NCI-H1417 (cell line): ENCODE results near the gene MATCAP1.

Source experiments
- DNase-seq, 3 experiments: peaks; one replicate each; lab custom pipeline; 2025; lab: John Stamatoyannopoulos, UW

Gene MATCAP1

DNA sequence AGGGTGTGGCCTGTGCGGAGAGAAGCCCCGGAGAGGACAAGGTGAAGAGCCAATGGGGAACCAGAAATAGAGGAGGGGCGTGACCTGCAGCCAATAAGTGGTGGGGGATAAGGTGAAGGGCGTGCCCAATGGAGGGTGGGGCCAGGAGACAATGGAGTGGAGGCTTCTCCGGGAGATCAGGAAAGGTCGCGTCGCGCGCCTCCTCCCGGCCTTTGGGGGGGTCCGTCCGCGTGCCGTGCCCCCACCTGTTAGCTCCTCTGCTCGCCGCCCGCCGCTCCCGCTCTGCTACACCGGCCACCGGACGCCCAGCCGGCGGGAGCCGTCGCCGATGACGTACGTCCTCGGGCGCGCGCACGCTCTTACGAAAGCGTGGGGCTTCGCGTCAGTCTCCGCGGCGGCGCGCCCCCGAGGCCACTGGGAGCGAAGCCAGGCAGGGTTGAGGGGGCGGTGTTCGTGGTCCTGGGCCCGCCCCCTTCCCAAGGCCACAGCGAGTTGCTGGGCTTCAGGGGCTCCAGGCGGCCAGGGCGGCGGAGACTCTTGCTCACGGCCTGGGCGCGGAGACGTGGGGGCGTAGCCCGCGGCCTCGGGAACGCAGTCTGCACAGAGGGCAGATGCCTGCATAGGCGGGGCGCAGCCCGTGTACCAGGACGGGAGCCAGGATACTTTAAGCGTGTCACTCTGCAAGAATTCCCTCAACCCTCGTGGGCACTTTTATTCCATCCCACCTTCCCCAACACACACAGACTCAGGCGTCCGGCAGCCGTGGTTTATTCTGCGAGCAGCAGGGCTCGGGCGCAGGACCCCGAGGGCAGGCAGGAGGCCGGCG, at the start of gene MATCAP1:
Gene MATCAP1 (minus strand): TSS at position 337 of the 826 bp plus-strand sequence. CDS start 3,353 bp downstream, outside the sequence.
- peak; percentile 92 to 98 (median 97) for DNase-seq

DNA sequence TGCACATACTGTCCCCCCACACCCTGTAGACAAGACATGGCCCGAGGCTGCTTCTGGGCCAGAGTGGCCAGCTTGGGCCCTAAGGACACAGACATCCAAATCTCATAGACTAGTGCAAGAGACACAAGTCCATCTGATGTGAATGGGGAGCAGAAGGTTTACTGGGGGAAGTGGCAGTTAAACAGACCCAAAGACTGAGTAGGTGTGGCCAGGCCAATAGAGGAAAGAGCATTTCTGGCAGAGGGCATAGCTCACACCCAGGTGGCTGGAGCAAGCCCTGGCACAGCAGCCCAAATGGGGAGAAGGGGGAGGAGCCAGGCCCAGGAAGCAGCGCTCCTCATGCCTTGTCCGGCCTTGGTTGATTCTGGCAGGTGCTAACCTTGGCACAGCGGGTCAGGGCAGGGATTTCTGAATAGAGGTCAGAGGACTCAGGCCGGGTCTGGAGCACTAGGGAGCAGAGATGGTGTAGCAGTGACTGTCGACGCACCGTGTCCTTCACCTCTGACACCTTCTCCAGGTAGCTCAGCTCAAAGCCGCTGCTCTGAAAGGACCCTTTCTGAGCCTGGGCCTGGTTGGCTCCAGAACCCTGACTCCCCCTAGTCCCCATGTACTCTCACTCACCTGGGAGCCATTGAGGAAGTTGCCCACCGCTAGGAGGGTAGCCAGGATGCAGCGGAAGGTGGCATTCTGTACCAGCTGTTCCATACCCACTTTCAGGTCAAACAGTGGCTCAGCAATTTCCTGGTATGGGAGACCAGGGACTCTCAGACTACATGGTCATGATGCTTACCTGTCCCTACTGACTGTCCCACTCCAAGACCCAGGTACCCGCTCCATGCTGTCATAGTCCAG, 47.3 kb upstream of the MATCAP1 start:
- DNase-seq = no peak

DNA sequence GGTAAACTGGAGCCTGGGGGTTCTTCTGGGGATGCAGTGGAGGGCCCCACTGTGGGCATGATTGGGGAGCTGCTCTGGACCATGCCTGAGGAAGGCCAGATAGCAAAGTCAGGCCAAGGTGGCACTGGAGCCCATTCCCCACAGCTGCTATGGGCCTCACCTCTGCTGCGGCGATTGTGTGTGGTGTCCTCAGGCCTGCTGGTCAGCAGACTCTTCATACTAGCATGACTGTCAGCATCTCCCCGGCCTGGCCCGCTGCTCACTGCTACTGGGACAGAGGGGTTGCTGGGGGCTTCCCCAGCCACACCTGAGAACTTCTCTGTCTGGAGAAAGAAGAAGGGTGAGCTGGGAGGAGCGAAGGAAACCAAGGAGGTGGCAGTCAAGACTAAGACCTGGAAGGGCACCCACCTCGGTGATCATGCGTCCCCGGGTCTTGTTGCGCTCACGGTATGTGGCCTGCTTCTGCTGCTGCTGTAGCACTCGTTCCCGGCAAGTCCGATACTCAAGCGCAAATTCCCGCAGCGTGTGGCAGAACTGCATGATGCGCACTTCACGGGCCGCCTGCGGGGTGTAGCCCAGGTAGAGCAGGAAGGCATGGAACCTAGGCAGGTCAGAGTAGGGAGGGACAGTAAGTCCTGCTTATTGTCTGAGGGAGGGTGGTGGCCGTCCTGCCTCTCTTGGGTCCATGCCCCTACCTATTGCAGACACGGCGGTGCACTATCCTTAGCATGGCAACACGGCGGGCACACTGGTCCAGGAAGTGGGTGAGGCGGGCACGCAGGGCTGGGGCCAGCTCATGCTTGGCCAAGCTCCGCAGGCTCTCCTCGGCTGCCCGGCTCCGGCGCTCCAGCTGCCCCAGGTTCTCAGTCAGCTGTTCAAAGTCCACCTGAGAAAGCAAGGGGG, 46.4 kb upstream of the MATCAP1 start:
- DNase-seq = no peak

DNA sequence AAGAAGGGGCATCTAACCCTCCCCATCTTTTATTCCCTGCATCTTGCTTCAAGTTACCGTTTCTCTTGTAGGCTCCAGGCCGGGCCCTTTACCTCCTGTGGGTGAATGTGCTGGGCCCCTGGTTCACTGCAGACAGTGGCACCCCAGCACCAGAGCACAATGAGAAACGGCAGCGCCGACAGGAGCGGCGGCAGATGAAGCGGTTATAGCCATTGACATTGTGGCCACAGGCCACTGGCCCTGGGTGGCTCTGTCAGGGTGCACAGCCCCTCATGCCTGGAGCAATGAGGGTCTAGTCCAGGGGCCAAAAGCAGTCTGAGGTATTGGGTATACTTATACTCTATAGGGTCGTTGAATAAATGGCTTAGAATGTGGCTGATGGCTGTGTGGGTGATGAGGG, 45.1 kb upstream of the MATCAP1 start:
- DNase-seq = no peak

DNA sequence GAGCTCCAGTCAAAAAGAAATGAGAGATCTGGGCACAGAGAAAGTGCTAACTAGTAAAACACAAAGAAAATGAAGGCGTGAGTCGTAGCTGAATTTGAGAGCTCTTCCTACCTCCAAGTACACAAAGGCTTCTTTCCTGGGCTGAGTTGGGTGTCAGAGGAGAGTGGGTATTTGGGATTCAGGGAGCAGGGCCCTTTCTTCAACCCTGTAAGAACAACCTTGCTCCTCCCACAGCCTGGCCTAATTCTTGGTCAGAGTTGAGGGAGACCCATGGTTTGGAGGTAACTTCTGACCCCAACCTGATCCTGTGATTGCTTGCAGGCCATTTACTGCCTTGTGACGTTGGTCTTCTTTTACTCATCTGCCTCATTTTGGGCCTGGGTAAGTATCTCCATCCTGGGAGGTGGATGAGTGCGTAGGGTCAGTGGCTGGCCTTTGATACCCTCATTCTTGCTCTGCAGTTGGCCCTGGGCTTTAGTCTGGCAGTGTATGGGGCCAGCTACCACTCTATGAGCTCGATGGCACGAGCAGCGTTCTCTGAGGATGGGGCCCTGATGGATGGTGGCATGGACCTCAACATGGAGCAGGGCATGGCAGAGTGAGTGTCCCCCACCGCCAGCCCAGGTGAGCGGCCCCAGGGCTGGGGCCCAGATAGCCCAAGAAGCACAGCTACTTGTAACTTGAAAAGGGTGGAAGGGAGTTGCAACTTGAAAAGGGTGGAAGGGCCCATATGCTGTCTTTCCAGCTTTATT, 44.4 kb upstream of the MATCAP1 start:
- DNase-seq = no peak

DNA sequence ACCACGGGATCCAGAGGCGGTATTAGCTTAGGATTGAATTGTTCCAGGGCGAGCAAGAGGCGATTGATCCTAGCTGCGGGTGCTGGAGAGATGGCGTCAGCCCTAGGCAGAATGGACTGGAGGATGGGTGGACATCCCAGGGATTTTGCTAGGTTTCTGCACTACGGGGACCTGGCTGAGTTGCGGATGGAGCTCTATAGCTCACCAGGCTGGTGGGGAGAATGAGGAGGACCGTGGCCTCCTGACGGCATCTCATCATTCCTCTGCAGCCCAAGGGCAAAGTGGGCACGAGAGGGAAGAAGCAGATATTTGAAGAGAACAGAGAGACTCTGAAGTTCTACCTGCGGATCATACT, 43.8 kb upstream of the MATCAP1 start:
- DNase-seq = no peak

DNA sequence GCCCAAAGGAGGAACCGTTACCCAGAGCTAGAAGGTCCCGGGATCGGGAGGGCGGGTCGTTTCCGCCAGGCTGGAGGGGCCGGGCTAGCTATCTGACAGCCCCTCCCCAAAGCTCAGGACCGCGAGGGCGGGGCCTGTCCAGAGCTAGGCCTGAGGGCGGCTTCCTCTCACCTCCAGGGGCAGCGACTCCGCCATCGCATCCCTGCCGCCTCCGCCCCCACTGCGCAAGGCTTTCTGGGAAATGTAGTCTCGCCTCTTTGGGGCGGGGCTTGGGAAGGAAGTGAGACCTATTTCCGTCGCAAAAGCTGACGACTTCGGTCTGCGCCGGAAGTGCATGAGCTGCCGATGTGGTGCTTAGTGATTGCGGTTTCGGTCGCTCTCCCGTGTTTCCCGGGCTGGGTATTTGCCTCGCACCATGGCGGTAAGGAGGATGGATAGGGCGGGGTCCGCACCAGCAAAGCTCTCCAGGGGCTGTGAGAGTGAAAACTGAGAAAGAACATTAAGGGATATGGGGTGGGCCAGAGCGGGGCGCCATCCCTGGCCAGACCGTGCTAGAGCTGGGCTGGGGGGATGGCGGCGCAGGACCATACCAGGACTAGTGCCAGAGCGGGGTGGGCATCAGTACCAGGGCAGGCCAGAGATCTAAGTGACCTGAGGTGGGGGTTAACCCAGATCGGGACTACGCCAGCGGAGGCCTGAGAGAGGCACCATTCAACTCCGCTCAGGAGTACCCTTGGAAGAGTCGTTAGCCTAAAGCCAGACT, 43.2 kb upstream of the MATCAP1 start, which contains the start of gene TMEM208:
Gene TMEM208 (plus strand): TSS at position 327 of the 763 bp plus-strand sequence. CDS start 89 bp downstream, at position 416.
- peak; percentile 95 to 98 (median 95) for DNase-seq

DNA sequence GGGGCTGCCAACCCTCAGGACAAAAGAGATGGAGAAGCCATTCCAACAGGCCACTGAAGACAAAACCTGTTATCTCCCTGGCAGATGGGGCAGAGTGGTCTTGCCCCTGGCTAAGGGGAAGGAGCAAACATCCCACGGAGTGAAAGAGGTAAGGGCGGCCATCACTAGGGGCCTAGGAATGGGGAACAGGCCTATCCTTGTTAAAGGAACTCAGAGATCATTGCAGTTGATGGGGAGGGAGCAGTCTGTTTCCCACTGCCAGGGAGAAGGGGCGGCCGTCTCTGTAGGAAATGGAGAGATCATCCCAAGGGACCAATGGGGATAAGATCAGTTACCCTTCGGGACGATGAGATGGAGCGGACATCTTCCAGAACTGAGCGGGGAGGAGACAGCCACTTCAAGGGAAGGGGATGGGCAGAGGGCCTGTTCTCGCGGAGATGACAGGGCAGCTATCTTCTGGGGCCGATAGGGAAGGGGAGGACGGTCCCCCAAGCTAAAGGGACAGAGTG, 42.6 kb upstream of the MATCAP1 start:
- DNase-seq = no peak

DNA sequence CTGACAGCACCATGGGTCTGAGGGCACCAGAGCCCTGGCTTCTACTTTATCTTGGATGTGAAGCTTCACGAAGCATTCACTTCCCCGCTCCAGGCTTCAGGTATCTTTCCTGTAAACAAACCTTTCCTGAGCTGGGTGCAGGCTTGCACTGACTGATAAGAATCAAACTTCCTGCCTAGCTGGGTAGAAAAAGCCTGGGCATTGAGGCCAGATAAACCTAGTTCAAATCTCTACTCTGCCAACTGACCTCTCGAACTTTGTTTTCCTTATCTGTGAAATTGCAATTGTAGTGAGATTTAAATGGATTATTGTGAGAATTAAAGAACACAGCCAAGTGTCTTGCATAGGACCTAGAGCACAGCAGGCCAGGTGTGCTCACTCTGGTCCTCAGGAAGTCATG, 40.2 kb upstream of the MATCAP1 start:
- DNase-seq = no peak

DNA sequence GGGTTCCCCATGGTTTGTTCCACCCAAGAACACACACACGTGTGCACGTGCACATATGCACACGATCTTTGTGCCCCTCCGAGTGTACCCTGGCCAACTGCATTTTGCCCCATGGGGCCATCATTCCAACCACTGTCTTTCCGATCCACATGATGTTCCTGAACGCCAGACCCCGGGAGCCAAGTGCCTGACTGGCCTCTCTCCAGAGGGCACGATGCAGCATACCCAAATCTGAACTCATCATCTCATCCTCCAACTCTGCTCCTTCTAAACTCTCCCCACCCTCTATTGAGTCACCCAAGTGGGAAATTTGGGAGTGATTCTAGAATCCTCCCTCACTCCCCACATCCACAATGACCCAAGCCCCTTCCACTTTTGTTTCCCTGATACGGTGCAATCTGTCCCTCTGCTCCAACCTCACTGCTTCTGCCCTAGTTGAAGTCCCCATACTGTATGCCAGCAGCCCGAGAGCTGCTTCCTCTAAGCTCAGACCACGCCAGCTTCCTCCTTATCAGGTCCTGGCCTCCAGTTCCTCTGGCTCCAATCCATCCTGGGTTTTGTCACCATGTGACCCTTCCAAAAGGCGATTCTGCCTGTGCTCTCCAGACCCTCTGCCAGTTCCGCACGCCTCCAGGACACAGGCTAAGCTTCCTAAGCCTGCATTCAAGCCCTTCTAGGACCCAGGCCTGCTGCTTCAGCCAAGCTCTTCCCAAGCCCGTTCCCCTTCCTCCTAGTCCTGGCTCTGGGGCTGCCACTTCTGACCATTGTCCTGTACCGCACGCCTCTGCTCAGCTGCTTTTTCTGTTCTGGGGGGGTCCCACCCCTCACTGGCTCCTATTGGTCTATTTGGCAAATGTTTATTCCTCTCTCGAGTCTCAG, 33.1 kb upstream of the MATCAP1 start:
- no peak for DNase-seq

DNA sequence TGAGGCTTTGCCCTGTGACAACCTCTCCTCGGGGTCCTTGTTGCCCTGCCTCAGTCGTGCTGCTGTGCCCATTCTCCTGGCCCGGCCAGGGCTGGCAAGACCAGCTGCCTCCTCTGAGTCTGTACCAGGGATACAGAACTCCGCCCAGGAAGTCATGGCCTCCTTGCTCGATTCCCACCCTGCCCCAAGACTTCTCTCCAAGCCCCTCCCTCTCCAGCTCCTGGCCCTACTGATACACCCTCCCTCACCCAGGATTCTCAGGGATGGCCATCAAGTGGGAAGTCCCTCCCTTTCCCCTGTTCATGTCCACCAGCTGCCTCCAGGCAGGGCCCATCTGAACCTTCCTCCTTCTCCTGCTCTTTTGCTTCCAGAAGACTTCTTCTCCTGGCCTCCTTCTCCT, 31.9 kb upstream of the MATCAP1 start:
- DNase-seq = no peak

DNA sequence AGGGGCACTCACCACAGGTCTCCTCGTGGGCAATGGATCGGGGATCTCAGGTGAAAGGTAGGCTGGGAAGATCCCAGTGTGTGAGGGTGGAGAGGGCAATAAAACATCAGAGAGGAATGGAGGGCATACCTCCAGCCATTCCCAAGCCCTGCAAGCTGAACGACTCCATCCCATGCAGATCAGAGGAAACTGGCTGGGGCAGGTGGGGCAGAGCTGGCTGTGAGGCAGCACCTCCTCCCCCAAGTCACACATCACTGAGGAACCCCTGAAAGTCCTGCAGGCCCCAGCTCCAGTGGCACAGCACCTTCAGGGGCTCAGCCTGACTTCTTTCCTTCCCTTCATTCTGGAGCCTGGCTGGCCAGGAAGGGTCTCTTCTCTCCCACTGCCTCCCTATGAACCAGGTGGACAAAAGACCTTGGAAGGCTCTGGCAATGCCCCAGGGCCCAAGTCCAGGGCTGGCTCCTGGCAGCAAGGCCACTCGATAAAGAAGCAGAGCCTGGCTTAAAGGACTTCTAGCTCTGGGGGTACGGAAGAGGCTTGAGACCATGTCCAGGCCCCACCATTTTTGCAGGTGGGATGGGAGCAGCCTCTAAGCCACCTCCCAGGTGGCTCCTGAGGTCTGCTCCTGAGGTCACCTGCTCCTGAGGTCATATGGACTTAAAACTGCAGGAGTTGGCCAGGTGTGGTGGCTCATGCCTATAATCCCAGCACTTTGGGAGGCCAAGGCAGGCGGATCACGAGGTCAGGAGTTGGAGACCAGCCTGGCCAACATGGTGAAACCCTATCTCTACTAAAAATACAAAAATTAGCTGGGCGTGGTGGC, 29.6 kb upstream of the MATCAP1 start:
- no peak for DNase-seq

DNA sequence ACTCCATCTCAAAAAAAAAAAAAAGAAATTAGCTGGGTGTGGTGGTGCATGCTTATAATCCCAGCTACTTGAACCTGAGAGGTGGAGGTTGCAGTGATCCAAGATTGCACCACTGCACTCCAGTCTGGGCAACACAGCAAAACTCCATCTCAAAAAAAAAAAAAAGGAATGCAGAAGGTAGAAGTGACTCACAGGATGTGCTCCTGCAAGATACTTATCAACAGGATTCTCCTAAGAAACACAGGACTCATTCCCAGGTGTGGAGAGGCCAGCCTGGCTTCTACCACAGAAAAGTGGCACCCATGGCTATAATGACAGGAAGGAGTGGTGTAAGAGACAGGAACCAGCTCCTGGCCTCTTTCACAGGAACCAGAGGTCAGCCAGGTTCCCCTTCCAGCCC, 29.0 kb upstream of the MATCAP1 start:
- no peak for DNase-seq

DNA sequence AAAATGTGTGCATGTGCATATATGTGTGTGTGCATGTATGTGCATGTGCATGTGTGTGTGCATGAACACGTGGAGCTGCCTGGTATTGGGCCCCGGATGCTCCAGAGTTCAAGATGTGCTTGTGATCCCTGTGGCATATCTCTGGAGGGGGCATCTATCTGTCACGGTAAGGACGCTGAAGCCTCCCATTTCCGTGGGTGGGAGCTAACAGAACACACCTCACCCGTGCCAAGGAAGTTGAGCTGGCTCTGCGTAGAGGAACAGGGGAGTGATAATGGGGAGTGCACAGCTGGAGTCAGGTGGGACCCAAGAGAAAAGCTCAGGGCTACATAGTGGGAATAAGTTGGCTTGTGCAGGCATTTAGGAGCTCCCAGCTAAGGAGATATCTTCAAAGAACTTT, 27.9 kb upstream of the MATCAP1 start:
- no peak for DNase-seq

DNA sequence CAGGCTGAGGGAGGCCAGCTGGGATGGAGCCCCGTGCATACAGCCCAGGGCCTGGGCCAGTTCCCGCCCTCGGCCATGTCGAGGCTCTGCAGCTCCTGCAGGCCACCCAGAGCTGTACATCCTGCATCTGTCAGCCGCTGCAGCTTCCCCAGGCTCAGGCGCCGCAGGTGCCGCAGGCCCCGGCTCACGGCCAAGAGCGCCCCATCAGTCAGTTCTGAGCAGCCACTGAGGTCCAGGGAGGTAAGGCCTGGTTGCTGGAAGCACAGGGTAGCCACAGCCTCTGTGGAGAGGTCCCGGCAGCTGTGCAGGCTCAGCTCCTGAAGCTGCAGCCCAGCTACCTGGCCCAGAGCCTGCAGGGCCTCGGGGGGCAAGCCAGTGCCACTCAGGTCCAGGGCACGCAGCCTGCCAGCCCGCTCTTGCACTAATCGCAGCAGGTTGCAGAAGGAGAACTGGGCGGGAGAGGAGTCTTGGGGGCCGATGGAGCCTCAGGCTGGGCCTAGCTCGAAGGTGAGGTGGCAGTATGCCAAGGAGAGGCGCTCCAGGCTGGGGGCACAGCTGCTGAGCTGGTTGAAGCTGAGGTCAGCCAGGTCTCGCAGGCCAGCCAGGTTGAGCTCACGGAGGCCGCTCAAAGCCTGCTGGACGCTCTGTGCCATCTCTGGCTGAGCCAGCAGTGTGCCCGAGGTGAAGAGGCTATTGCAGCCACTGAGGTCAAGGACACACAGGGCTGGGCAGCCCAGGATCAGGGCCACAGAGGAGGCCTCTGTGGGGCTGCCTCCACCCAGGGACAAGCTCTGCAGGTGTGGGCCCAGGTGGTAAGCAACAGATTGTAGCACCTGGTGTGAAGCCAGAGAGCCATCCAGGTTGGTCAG, 26.5 kb upstream of the MATCAP1 start:
- no peak for DNase-seq

DNA sequence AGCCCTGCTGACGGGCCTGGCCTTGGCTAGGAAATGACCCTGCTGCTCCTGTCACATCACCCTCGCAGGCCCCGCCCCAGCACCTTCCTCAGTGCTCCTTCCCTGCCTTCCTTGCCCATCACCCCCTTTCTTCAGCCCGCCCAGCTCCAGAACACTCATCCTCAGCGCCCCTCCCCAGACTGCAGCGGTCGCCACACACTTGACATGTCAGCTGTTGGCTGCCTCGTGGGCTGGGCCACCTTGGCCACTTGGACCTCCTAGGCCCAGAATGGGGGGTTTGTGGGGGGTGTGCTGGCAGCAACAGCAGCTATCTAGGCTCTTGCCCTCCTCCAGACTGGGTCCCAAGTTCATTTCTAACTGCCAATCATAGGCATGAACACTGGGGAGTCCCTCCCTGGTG, 25.8 kb upstream of the MATCAP1 start:
- DNase-seq = no peak

DNA sequence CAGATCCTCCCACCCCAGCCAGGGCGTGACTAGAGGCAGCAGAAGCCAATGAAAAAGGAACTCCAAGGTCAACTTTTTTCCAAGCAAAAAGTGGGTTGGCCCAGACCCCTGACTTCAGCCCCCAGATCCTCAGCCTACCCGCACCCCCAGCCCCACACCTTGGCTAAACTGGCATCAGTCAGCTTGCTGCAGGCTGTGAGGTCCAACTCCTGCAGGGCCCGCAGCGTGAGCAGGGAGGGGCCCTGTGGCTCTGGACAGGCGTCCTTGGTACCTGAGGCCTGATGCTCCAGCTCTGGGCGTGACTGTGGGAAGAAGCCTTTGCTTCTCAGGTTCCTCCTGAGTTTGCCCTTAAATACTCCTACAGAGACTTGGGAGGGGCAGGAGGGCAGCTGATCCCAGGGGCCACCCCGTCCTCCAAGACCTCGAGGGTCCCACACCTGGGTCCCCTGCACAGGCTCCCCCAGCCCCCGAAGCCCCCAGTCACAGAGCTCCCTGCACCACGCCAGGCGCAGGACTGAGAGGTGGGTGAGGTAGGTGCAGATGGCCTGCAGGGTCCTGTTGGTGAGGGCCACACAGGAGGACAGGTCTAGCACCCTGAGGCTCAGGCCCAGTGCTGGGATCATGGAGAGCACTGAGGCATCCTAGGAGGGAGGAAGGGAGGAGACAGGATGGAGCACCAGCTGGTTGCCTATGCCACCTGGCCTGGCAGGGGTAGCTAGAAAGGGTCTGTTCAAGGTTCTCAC, 24.6 kb upstream of the MATCAP1 start:
- DNase-seq = no peak
